A204.1 (cell line): ENCODE data around the gene LRRC46.

ENCODE experiments used
- FAIRE-seq: peaks from 2 replicates; lab custom pipeline; 2012; peaks lifted over from hg19 to GRCh38; lab: Jason Lieb, UNC

The LRRC46 gene

GRCh38 chr17:47834756-47835155 is 3.3 kb downstream of the LRRC46 start:
- no peak for FAIRE-seq

GRCh38 chr17:47836601-47837000 is 5.1 kb downstream of the LRRC46 start:
- no peak for FAIRE-seq

GRCh38 chr17:47837401-47838039 is 6.0 kb downstream of the LRRC46 start:
- no peak for FAIRE-seq

GRCh38 chr17:47838636-47839035 is 7.2 kb downstream of the LRRC46 start:
- no peak for FAIRE-seq

GRCh38 chr17:47839071-47839470 is 7.6 kb downstream of the LRRC46 start:
- no peak for FAIRE-seq

GRCh38 chr17:47840001-47840741 is 8.7 kb downstream of the LRRC46 start:
- no peak for FAIRE-seq

- peak; percentile 19 for FAIRE-seq
Measured at GRCh38 chr17:47840742-47841487, 9.4 kb downstream of the LRRC46 start, which contains the start of gene SCRN2. Gene SCRN2 (minus strand): TSS chr17:47841273. CDS start chr17:47840843, 430 bp downstream.

- no peak for FAIRE-seq
Measured at GRCh38 chr17:47841488-47842291, 10.2 kb downstream of the LRRC46 start.

- FAIRE-seq = no peak
Measured at GRCh38 chr17:47843391-47843730, 11.9 kb downstream of the LRRC46 start.

GRCh38 chr17:47844227-47844626 is 12.8 kb downstream of the LRRC46 start:
- FAIRE-seq = no peak

GRCh38 chr17:47844814-47845715 is 13.6 kb downstream of the LRRC46 start:
- no peak for FAIRE-seq

- FAIRE-seq = no peak
Measured at GRCh38 chr17:47845716-47846075, 14.2 kb downstream of the LRRC46 start.

GRCh38 chr17:47846716-47847340 is 15.4 kb downstream of the LRRC46 start:
- FAIRE-seq = no peak

- no peak for FAIRE-seq
Measured at GRCh38 chr17:47847341-47848197, 16.1 kb downstream of the LRRC46 start.

GRCh38 chr17:47848198-47848513 is 16.7 kb downstream of the LRRC46 start:
- FAIRE-seq = no peak

- FAIRE-seq = no peak
Measured at GRCh38 chr17:47850373-47850691, 18.9 kb downstream of the LRRC46 start.

- FAIRE-seq = no peak
Measured at GRCh38 chr17:47850692-47851573, 19.5 kb downstream of the LRRC46 start, which contains the start of gene SP6. Gene SP6 (minus strand): TSS chr17:47851163. CDS start chr17:47848429, 2,734 bp downstream.

GRCh38 chr17:47851764-47852112 is 20.3 kb downstream of the LRRC46 start:
- no peak for FAIRE-seq
